Subcutaneous adipose tissue (tissue), 4 donors: ENCODE results near the gene FOXF1. TPM values are rescaled to one million over a fixed set of nuclear protein-coding genes. Genes with fewer than 3 reads are reported as not detected.

Experiments
- total RNA-seq, 4 donors: library from RNA; depleted of rRNA; stranded (reverse); fragments of >200 nt; gene quantifications; one replicate each; pipeline ENCODE4 v1.1.0, GENCODE V29; 2016
- TF ChIP-seq, protein P1 (sequence below): fragments of 450-650 bp; IDR thresholded peaks from one replicate; pipeline ENCODE4 v1.5.1; 2016; ENCODE audit warnings: low read depth, mild to moderate bottlenecking, control low read depth, antibody characterized with exemption, moderate library complexity

FOXF1 gene
- total RNA-seq, 4 donors from 2014 or later: 0.44 to 0.98 TPM; not detected in 2

GRCh38 chr16:86542756-86543750 is 32.7 kb downstream of the FOXF1 start:
- TF ChIP-seq, protein P1, sequence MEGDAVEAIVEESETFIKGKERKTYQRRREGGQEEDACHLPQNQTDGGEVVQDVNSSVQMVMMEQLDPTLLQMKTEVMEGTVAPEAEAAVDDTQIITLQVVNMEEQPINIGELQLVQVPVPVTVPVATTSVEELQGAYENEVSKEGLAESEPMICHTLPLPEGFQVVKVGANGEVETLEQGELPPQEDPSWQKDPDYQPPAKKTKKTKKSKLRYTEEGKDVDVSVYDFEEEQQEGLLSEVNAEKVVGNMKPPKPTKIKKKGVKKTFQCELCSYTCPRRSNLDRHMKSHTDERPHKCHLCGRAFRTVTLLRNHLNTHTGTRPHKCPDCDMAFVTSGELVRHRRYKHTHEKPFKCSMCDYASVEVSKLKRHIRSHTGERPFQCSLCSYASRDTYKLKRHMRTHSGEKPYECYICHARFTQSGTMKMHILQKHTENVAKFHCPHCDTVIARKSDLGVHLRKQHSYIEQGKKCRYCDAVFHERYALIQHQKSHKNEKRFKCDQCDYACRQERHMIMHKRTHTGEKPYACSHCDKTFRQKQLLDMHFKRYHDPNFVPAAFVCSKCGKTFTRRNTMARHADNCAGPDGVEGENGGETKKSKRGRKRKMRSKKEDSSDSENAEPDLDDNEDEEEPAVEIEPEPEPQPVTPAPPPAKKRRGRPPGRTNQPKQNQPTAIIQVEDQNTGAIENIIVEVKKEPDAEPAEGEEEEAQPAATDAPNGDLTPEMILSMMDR: no peak

DNA sequence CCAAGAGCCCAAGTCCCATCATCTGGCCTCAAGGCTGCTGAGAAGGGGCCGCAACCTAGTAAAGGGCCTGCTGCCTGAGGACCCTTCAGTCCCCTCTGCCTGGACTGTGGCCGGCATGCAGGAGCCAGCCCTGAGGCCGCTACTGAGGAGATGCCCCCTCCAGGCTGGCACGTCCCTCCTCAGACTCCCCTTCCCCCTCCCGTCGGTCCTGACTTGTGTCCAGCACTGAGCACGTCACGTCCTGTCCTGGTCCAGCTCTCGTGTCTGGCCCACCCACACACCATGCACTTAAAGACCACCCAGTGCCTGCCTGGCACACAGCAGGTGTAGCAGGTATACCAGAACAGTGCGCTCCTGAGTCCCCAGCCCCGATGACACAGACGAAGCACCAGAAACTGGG is 35.2 kb downstream of the FOXF1 start:
- TF ChIP-seq, protein P1: no peak

GRCh38 chr16:86545954-86546637 is 35.8 kb downstream of the FOXF1 start:
- TF ChIP-seq, protein P1: no peak

GRCh38 chr16:86546638-86547013 is 36.3 kb downstream of the FOXF1 start:
- TF ChIP-seq, protein P1: no peak

GRCh38 chr16:86547286-86547685 is 37.0 kb downstream of the FOXF1 start:
- TF ChIP-seq, protein P1: no peak

DNA sequence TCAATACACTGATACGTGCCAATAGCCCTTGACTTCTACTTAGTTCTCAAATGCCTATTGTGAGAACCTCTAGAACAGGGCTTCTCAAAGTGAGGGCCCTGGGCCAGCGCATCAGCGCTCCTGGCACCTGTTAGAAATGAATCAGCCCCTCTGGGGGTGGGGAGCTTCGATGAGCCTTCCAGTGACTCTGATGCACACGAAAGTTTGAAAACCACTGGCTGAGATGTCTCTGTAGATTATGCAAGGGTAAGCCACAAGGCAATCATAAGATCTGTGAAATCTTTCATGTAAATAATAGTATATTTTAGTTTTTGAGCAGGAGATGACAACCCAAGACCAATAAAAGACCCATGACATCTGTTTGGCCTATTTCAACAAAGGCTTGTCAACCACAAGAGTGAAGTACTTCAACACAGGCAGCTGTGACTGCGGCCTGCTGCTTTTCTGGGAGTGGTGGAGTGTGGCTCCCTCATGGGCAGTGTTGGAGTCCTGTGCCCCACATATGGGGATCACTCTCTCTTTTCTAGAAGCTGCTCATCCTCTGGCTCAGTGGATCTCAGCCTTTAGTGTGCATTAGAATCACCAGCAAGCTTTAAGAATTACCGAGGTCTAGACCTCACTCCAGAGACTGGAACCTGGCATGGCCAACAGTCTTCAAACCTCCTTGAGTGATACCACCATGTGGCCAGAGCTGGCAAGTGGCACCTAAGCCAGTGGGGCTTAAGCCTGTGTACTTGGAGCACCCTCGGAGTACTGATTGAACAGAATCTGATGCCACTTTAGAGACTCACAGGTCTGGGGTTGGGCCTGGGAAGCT is 39.0 kb downstream of the FOXF1 start:
- TF ChIP-seq, protein P1: no peak
